GM12878 (cell line): ENCODE data around the gene DYNLT2B. TPM values are rescaled to one million over a fixed set of nuclear protein-coding genes. Genes with fewer than 3 reads are reported as not detected.

ENCODE experiments used
- ATAC-seq: fragments of 200-7000 bp; cut with Tn5 transposase; 3 replicates; pipeline ENCODE4 v1.9.1; 2020; ENCODE audit warnings: mild to moderate bottlenecking, moderate library complexity
- BruUV-seq: library from RNA; stranded (reverse); fragments of 400-500 nt; replicated peaks from 2 replicates; lab custom pipeline; 2021; lab: Mats Ljungman, UMichigan
- CTCF ChIA-PET: fragments of 300-600 bp; sonication (Branson Sonifier 250); formaldehyde crosslinking; extraction: SDS; loops from one replicate; lab custom pipeline; 2021; ENCODE audit warnings: inconsistent platforms; lab: Yijun Ruan, JAX
- POLR2A ChIA-PET: fragments of 350-600 bp; formaldehyde crosslinking; extraction: SDS; loops from one replicate; lab custom pipeline; 2021; ENCODE audit warnings: inconsistent platforms; lab: Charles Lee
- RAD21 ChIA-PET: fragments of 300-600 bp; sonication (Branson Sonifier 250); formaldehyde crosslinking; loops from one replicate; lab custom pipeline; 2023; ENCODE audit warnings: antibody characterized with exemption; ENCODE audit not compliant: unreplicated experiment; lab: Charles Lee
- SMC1A ChIA-PET: fragments of 300-600 bp; sonication (Branson Sonifier 250); formaldehyde crosslinking; loops from one replicate; lab custom pipeline; 2023; ENCODE audit not compliant: unreplicated experiment, uncharacterized antibody; lab: Charles Lee
- DNase-seq: peaks from one replicate; pipeline ENCODE4 v3.0.0-alpha.2; 2011; ENCODE audit warnings: low read depth, low spot score
- FAIRE-seq: peaks from 3 replicates; lab custom pipeline; 2011; peaks lifted over from hg19 to GRCh38; lab: Jason Lieb, UNC
- H2AFZ ChIP-seq: 2 replicates; pipeline ENCODE4 v1.6.0; 2011; ENCODE audit warnings: low read depth, low read length, control low read depth; ENCODE audit not compliant: control insufficient read depth
- H3K27ac ChIP-seq: 2 replicates; pipeline ENCODE4 v1.5.1; 2011; ENCODE audit warnings: control low read depth; ENCODE audit not compliant: control insufficient read depth, insufficient read depth
- H3K27me3 ChIP-seq, 2 experiments: replicated peaks in 1 of 2; 2 replicates each; pipeline versions ENCODE4 v1.6.0 to v1.6.1; 2011; ENCODE audit warnings: low read length in 1 of 2; ENCODE audit not compliant: control insufficient read depth in 2 of 2, insufficient read depth in 2 of 2
- H3K36me3 ChIP-seq, 2 experiments: 2 replicates each; pipeline ENCODE4 v1.5.1; 2011; ENCODE audit warnings: low read length in 1 of 2; ENCODE audit not compliant: control insufficient read depth in 2 of 2, insufficient read depth in 2 of 2
- H3K4me1 ChIP-seq: 2 replicates; pipeline ENCODE4 v1.6.1; 2011; ENCODE audit warnings: mild to moderate bottlenecking, low read length, moderate library complexity, mixed read lengths; ENCODE audit not compliant: control insufficient read depth, insufficient read depth
- H3K4me2 ChIP-seq: 2 replicates; pipeline ENCODE4 v1.6.0; 2011; ENCODE audit warnings: control low read depth; ENCODE audit not compliant: control insufficient read depth, insufficient read depth
- H3K4me3 ChIP-seq: fragments of 200-600 bp; sonication (generic); 2 replicates; pipeline ENCODE4 v1.5.1; 2016
- H3K79me2 ChIP-seq: 2 replicates; pipeline ENCODE4 v1.6.0; 2011; ENCODE audit warnings: low read length; ENCODE audit not compliant: control insufficient read depth, insufficient read depth
- H3K9ac ChIP-seq: 2 replicates; pipeline ENCODE4 v1.8.0; 2011; ENCODE audit warnings: low read length, control low read depth, mixed read lengths; ENCODE audit not compliant: control insufficient read depth, insufficient read depth
- H3K9me3 ChIP-seq: replicated peaks from 3 replicates; pipeline ENCODE4 v1.5.1; 2011; ENCODE audit warnings: mild to moderate bottlenecking, low read length; ENCODE audit not compliant: control insufficient read depth, insufficient read depth
- H4K20me1 ChIP-seq: 2 replicates; pipeline ENCODE4 v1.6.0; 2011; ENCODE audit not compliant: control insufficient read depth, insufficient read depth
- BCL3 ChIP-seq: IDR thresholded peaks from 2 replicates; pipeline ENCODE4 v1.6.1; 2011; ENCODE audit warnings: borderline replicate concordance, low read depth, mild to moderate bottlenecking, moderate library complexity, low read length; ENCODE audit not compliant: insufficient read depth, poor library complexity, severe bottlenecking
- CEBPB ChIP-seq, 2 experiments: fragments of 150-350 bp in 1 of 2; IDR thresholded peaks; 2 replicates each; pipeline ENCODE4 v1.6.1; 2012 to 2014; ENCODE audit warnings: low read depth in 2 of 2, low read length in 2 of 2, borderline replicate concordance in 1 of 2, inconsistent platforms in 1 of 2
- IRF5 ChIP-seq: fragments of 450-650 bp; IDR thresholded peaks from 2 replicates; pipeline ENCODE4 v1.6.1; 2017; ENCODE audit warnings: borderline replicate concordance
- KLF5 ChIP-seq: fragments of 450-650 bp; IDR thresholded peaks from 2 replicates; pipeline ENCODE4 v1.6.1; 2014; ENCODE audit warnings: mild to moderate bottlenecking; ENCODE audit not compliant: partially characterized antibody
- NFYA ChIP-seq: IDR thresholded peaks from 2 replicates; pipeline ENCODE4 v1.6.1; 2011; ENCODE audit warnings: low read depth, mild to moderate bottlenecking, low read length, improper control_type of control experiment, borderline replicate concordance
- SKIL ChIP-seq: fragments of 450-650 bp; IDR thresholded peaks from 2 replicates; pipeline ENCODE4 v1.6.1; 2017; ENCODE audit warnings: mild to moderate bottlenecking, low read depth, inconsistent platforms; ENCODE audit not compliant: poor library complexity, severe bottlenecking
- SREBF2 ChIP-seq: IDR thresholded peaks from 2 replicates; pipeline ENCODE4 v1.6.1; 2012; ENCODE audit warnings: mild to moderate bottlenecking, low read length
- USF2 ChIP-seq: IDR thresholded peaks from 2 replicates; pipeline ENCODE4 v1.6.1; 2011; ENCODE audit warnings: low read depth, low read length, improper control_type of control experiment, borderline replicate concordance
- WGBS: methylation state at CpG from one replicate; pipeline ENCODE4 v1.1.6; 2016; ENCODE audit warnings: low lambda C conversion rate; ENCODE audit not compliant: insufficient replicate concordance, insufficient coverage; ENCODE audit errors: missing lambda C conversion rate; 5-methylcytosine and 5-hydroxymethylcytosine counted together
- in situ Hi-C: fragments of 300-500 bp; cut with MboI; formaldehyde crosslinking; loops from 9 replicates; pipeline ENCODE4 v1.14.3; 2018; ENCODE audit warnings: mixed read lengths
- intact Hi-C: fragments of 100-400 bp; cut with micrococcal nuclease; formaldehyde crosslinking; loops from one replicate; pipeline ENCODE4 v1.14.2; 2022; ENCODE audit not compliant: unreplicated experiment
- polyA plus RNA-seq, 11 experiments: library from polyadenylated mRNA; depleted of rRNA in 4 of 11; unstranded in 6 of 11; stranded (reverse) in 5 of 11; fragments of >200 nt; fragmentation: Nextera tagmentation in 4 of 11; fragmentation: Illumina TruSeq in 1 of 11; extraction: Ambion mirVana in 4 of 11; extraction: Trizol in 1 of 11; gene quantifications; 1 replicate in 1 of 11; 2 replicates in 10 of 11; pipeline versions ENCODE4 v1.2.1 to v1.2.3, GENCODE V29; 2011 to 2016; ENCODE audit warnings: inconsistent platforms in 2 of 11, missing spikeins in 2 of 11, low read depth in 1 of 11
- total RNA-seq, 4 experiments: library from RNA; depleted of rRNA in 3 of 4; stranded (reverse); fragments of >200 nt in 3 of 4; fragmentation: Illumina TruSeq in 1 of 4; extraction: Trizol in 1 of 4; gene quantifications; 2 replicates each; pipeline versions ENCODE4 v1.2.1 to v1.2.3, GENCODE V29; 2013 to 2021

The DYNLT2B gene
- total and polyA plus RNA-seq, 10 of the 15 experiments (the other 5 are each of a cell fraction or from before 2014, with no cell fraction given), result 8.6 to 89.7 (median 21.9) TPM

- H3K4me1 ChIP-seq, result no peaks in the 10 kb centered on the region
- no peak overlapping the region for H3K4me3 ChIP-seq
- POLR2A ChIA-PET, result no interaction called here
- peaks cover 0 to 9% of the 10 kb centered on the region in 2 experiments; a peak in 3 of 4 replicates for H3K36me3 ChIP-seq
- H4K20me1 ChIP-seq, result peaks cover 4% of the 10 kb centered on the region; the same call in 1 of the 2 replicates
- no peak for FAIRE-seq
- CTCF ChIA-PET, result interaction anchor here (0.9 to 3.0 kb wide), 7 partner anchors 10 to 266 kb away, joined by 3 to 48 read pairs (median 3); no protein-coding TSS in a partner anchor
- TF ChIP-seq KLF5, result no peak
- no peak for TF ChIP-seq SREBF2
- TF ChIP-seq CEBPB (IDR thresholded peaks at IDR 0.05; ENCODE audit: borderline replicate concordance in 1 of 2, low read depth in 2 of 2, low read length in 2 of 2), result no peak
- TF ChIP-seq USF2, result no peak
- no peak for TF ChIP-seq BCL3
- TF ChIP-seq IRF5, result no peak
- no peak for TF ChIP-seq NFYA
- TF ChIP-seq SKIL, result no peak
- TF ChIP-seq, all 136 proteins: peak for 0
- WGBS, result 100% methylated on average over 1 of the region's 1 CpG
- ChIA-PET SMC1A (interaction anchor here (0.8 to 1.8 kb wide), 9 partner anchors 27 to 267 kb away, joined by 3 to 9 read pairs (median 4); no protein-coding TSS in a partner anchor), RAD21 (interaction anchor here (0.5 to 3.1 kb wide), 4 partner anchors 188 to 268 kb away, joined by 3 to 17 read pairs (median 6); partner anchors contain the start of gene RNF168)
- H3K9ac ChIP-seq, result no peak overlapping the region
- ATAC-seq (no peak), DNase-seq (no peak)
- no peak overlapping the region for H3K4me2 ChIP-seq
- intact Hi-C loops, result loop anchor here (10.0 kb wide), 1 partner anchor 109 kb away; no protein-coding TSS in a partner anchor
- in situ Hi-C loops, result no loop called here
- H3K27me3 ChIP-seq, result no peaks in the 10 kb centered on the region
- H3K79me2 ChIP-seq, result peaks cover 2% of the 10 kb centered on the region
- no TSS peak for BruUV-seq
- no peak overlapping the region for H3K27ac ChIP-seq
- no peak overlapping the region for H2AFZ ChIP-seq
- no peaks in the 10 kb centered on the region; the same call in 2 of the 3 replicates for H3K9me3 ChIP-seq
These were observed 62.3 kb downstream of the DYNLT2B start for GRCh38 chr3:196255776-196256175.
